NT2/D1 (cell line): ENCODE results near the gene PTPRG.

Experiments used
- SUZ12 ChIP-seq: IDR thresholded peaks from 2 replicates; pipeline ENCODE4 v1.6.1; 2011; ENCODE audit not compliant: insufficient read length, insufficient read depth; ENCODE audit errors: extremely low read depth
- ZNF274 ChIP-seq: IDR thresholded peaks from 2 replicates; pipeline ENCODE4 v1.6.1; 2011; ENCODE audit warnings: mild to moderate bottlenecking, low read depth, low read length

- TF ChIP-seq SUZ12, result no peak
- TF ChIP-seq ZNF274, result no peak
Observed at GRCh38 chr3:61743067-61743466, 181.7 kb downstream of the PTPRG start.
